Measurements from ENCODE around the gene TGFB1. TPM values are rescaled to one million over a fixed set of nuclear protein-coding genes. Genes with fewer than 3 reads are reported as not detected.

TGFB1 gene
- total and polyA plus RNA-seq, 9 of the 15 experiments (the other 6 are each of a cell fraction or from before 2014, with no cell fraction given): 0.24 to 159 (median 17.2) TPM

GRCh38 chr19:41397086-41398049 is 43.6 kb upstream of the TGFB1 start, which contains the start of the genes BCKDHA and EXOSC5 (continued):
- TF ChIP-seq, protein P1, sequence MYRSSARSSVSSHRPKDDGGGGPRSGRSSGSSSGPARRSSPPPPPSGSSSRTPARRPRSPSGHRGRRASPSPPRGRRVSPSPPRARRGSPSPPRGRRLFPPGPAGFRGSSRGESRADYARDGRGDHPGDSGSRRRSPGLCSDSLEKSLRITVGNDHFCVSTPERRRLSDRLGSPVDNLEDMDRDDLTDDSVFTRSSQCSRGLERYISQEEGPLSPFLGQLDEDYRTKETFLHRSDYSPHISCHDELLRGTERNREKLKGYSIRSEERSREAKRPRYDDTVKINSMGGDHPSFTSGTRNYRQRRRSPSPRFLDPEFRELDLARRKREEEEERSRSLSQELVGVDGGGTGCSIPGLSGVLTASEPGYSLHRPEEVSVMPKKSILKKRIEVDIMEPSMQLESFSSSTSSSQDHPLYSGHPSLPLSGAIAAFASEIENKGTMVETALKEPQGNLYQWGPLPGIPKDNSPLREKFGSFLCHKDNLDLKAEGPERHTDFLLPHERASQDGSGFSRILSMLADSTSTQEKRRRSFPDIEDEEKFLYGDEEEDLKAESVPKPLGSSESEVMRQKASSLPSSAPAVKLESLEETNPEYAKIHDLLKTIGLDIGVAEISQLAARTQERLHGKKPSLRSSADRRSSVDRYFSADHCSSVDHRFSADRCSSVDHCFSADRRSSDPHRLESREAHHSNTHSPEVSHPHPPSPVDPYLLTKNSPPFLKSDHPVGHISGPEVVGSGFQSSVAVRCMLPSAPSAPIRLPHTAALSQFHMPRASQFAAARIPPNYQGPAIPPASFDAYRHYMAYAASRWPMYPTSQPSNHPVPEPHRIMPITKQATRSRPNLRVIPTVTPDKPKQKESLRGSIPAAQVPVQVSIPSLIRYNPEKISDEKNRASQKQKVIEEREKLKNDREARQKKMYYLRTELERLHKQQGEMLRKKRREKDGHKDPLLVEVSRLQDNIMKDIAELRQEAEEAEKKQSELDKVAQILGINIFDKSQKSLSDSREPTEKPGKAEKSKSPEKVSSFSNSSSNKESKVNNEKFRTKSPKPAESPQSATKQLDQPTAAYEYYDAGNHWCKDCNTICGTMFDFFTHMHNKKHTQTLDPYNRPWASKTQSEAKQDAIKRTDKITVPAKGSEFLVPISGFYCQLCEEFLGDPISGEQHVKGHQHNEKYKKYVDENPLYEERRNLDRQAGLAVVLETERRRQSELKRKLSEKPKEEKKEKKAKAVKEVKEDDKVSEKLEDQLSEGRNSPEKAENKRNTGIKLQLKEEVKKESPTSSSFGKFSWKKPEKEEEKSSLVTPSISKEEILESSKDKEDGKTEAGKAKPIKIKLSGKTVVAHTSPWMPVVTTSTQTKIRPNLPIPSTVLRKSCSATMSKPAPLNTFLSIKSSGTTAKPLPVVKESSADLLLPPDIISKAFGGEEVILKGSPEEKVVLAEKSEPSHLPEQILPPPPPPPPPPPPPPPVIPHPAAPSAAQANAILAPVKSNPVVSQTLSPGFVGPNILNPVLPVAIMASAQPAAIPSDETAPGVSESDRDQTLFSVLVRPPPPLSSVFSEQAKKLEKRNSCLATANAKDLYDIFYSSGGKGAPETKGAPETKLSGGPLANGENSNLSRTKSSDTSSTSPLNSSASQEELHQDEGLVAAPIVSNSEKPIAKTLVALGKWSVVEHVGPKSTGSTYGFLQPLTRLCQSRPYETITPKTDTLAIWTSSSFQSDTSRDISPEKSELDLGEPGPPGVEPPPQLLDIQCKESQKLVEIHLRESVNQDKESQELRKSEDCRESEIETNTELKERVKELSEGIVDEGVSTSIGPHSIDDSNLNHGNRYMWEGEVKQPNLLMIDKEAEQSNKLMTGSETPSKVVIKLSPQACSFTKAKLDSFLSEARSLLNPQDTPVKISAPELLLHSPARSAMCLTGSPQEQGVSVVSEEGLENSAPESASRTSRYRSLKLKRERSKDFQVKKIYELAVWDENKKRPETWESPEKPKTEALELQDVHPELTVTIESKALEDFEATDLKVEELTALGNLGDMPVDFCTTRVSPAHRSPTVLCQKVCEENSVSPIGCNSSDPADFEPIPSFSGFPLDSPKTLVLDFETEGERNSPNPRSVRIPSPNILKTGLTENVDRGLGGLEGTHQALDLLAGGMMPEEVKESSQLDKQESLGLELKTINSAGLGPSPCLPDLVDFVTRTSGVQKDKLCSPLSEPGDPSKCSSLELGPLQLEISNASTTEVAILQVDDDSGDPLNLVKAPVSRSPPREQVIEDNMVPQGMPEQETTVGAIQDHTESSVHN (IDR thresholded peaks at IDR 0.05; ENCODE audit: borderline replicate concordance in 1 of 2, low read depth in 1 of 2): no peak
- TF ChIP-seq MTA1 (IDR thresholded peaks at IDR 0.05; ENCODE audit: borderline replicate concordance): peak; percentile 89
- no peak for TF ChIP-seq MIER1 (IDR thresholded peaks at IDR 0.05; ENCODE audit: low read depth)
- TF ChIP-seq MECOM (CRISPR knock-in tag; IDR thresholded peaks at IDR 0.05): no peak
- no peak for TF ChIP-seq SAFB2 (IDR thresholded peaks at IDR 0.05; ENCODE audit: borderline replicate concordance, low read depth, low read length, severe bottlenecking)
- TF ChIP-seq ZNF277 (CRISPR knock-in tag; IDR thresholded peaks at IDR 0.05; ENCODE audit: borderline replicate concordance): no peak
- no peak for TF ChIP-seq ILK (tag; IDR thresholded peaks at IDR 0.05; ENCODE audit: borderline replicate concordance, low read depth)
- 0 out of 2 replicates have a peak, but pooled peaks have one; percentile 47 for TF ChIP-seq THAP12 (CRISPR knock-in tag; IDR thresholded peaks at IDR 0.05)
- TF ChIP-seq ZNF324 (CRISPR knock-in tag; IDR thresholded peaks at IDR 0.05): no peak
- TF ChIP-seq, protein P2, sequence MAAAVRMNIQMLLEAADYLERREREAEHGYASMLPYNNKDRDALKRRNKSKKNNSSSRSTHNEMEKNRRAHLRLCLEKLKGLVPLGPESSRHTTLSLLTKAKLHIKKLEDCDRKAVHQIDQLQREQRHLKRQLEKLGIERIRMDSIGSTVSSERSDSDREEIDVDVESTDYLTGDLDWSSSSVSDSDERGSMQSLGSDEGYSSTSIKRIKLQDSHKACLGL (CRISPR knock-in tag; IDR thresholded peaks at IDR 0.05; ENCODE audit: borderline replicate concordance, poor library complexity, severe bottlenecking): peak; percentile 99
- TF ChIP-seq SNIP1 (IDR thresholded peaks at IDR 0.05; ENCODE audit: low read depth): no peak
- TF ChIP-seq SMAD4 (CRISPR knock-in tag; conservative IDR thresholded peaks at IDR 0.05): peak; percentile 53
- no peak for TF ChIP-seq ZNF143 (CRISPR knock-in tag; IDR thresholded peaks at IDR 0.05)
